Fibroblast of lung (primary cell): ENCODE results near the gene LRRC49. TPM values are rescaled to one million over a fixed set of nuclear protein-coding genes. Genes with fewer than 3 reads are reported as not detected.

Experiments used
- DNase-seq, 2 donors: peaks; one replicate each; pipeline versions ENCODE4 v3.0.0 to v3.0.0-alpha.2; 2010; ENCODE audit warnings: low read depth in 2 of 2
- H2AFZ ChIP-seq: 2 replicates; pipeline ENCODE4 v1.5.1; 2012; ENCODE audit warnings: low read length, control low read depth, inconsistent platforms
- H3K27ac ChIP-seq: 2 replicates; pipeline ENCODE4 v1.5.1; 2011; ENCODE audit warnings: low read length, control low read depth; ENCODE audit not compliant: insufficient read depth
- H3K27me3 ChIP-seq: 2 replicates; pipeline ENCODE4 v1.5.1; 2011; ENCODE audit warnings: mild to moderate bottlenecking, low read length; ENCODE audit not compliant: control insufficient read depth, insufficient read depth
- H3K36me3 ChIP-seq: 2 replicates; pipeline ENCODE4 v1.5.1; 2011; ENCODE audit warnings: low read length; ENCODE audit not compliant: control insufficient read depth, insufficient read depth
- H3K4me1 ChIP-seq: 2 replicates; pipeline ENCODE4 v1.5.1; 2011; ENCODE audit warnings: low read length; ENCODE audit not compliant: control insufficient read depth, insufficient read depth; ENCODE audit errors: extremely low read depth
- H3K4me2 ChIP-seq: 2 replicates; pipeline ENCODE4 v1.5.1; 2011; ENCODE audit warnings: low read length, control low read depth; ENCODE audit not compliant: insufficient read depth; ENCODE audit errors: extremely low read depth
- H3K4me3 ChIP-seq, 4 experiments: fragments of 200-600 bp in 1 of 4; sonication (generic) in 1 of 4; replicated peaks in 1 of 4; 2 replicates each; pipeline ENCODE4 v1.5.1; 2011 to 2016; ENCODE audit warnings: low read length in 4 of 4, low read depth in 3 of 4, mild to moderate bottlenecking in 3 of 4, control low read depth in 2 of 4, inconsistent platforms in 1 of 4, mixed read lengths in 1 of 4; ENCODE audit not compliant: insufficient read depth in 1 of 4; ENCODE audit errors: control extremely low read depth in 1 of 4
- H3K79me2 ChIP-seq: 2 replicates; pipeline ENCODE4 v1.5.1; 2012; ENCODE audit warnings: mild to moderate bottlenecking, low read length, inconsistent platforms; ENCODE audit not compliant: control insufficient read depth, insufficient read depth
- H3K9ac ChIP-seq: 2 replicates; pipeline ENCODE4 v1.5.1; 2011; ENCODE audit warnings: mild to moderate bottlenecking, low read length, control low read depth; ENCODE audit not compliant: insufficient read depth
- H3K9me3 ChIP-seq: 2 replicates; pipeline ENCODE4 v1.5.1; 2012; ENCODE audit warnings: low read depth, low read length; ENCODE audit not compliant: control insufficient read depth, insufficient read depth
- H4K20me1 ChIP-seq: 2 replicates; pipeline ENCODE4 v1.5.1; 2011; ENCODE audit warnings: low read length; ENCODE audit not compliant: control insufficient read depth, insufficient read depth; ENCODE audit errors: extremely low read depth
- CTCF ChIP-seq, 2 donors: IDR thresholded peaks in 1 of 2; conservative IDR thresholded peaks in 1 of 2; 1 replicate in 1 of 2; 2 replicates in 1 of 2; pipeline ENCODE4 v1.5.1; 2011 to 2012; ENCODE audit warnings: low read length in 2 of 2, control low read depth in 1 of 2, inconsistent platforms in 1 of 2, low read depth in 1 of 2, mild to moderate bottlenecking in 1 of 2
- EZH2 ChIP-seq: IDR thresholded peaks from 2 replicates; pipeline ENCODE4 v1.5.1; 2012; ENCODE audit warnings: low read length, control low read depth, mild to moderate bottlenecking; ENCODE audit errors: missing control alignments
- polyA plus RNA-seq, 2 donors: library from polyadenylated mRNA; depleted of rRNA in 1 of 2; stranded (reverse) in 1 of 2; unstranded in 1 of 2; fragments of >200 nt; gene quantifications; 2 replicates each; pipeline ENCODE4 v1.2.1, GENCODE V29; 2011 to 2012; ENCODE audit warnings: missing spikeins in 1 of 2
- total RNA-seq: library from RNA; depleted of rRNA; stranded (reverse); fragments of >200 nt; gene quantifications from 2 replicates; pipeline ENCODE4 v1.2.1, GENCODE V29; 2014

The LRRC49 gene
- total and polyA plus RNA-seq, 2 donors (not counting 1 experiment from before 2014, with no cell fraction given) = 10.0 to 31.5 TPM

GRCh38 chr15:71057581-71057980 lies 165.0 kb downstream of the LRRC49 start:
- no peak overlapping the region for H2AFZ ChIP-seq
- no peak for TF ChIP-seq CTCF (conservative IDR thresholded peaks at IDR 0.05 in 1 of 2, IDR thresholded peaks at IDR 0.05 in 1 of 2; ENCODE audit: low read depth in 1 of 2, low read length in 2 of 2)
- no peak for TF ChIP-seq EZH2
- no peak overlapping the region for H3K4me2 ChIP-seq
- no peaks in the 10 kb centered on the region for H3K79me2 ChIP-seq
- DNase-seq = no peak
- no peaks in the 10 kb centered on the region for H3K36me3 ChIP-seq
- H3K9ac ChIP-seq = no peak overlapping the region
- H3K9me3 ChIP-seq = no peaks in the 10 kb centered on the region
- no peak overlapping the region for H3K4me3 ChIP-seq
- H3K4me1 ChIP-seq = peaks cover 11% of the 10 kb centered on the region
- no peaks in the 10 kb centered on the region for H4K20me1 ChIP-seq
- H3K27me3 ChIP-seq = no peaks in the 10 kb centered on the region
- H3K27ac ChIP-seq = no peak overlapping the region

GRCh38 chr15:71060983-71061382 lies 168.4 kb downstream of the LRRC49 start:
- H3K79me2 ChIP-seq = no peaks in the 10 kb centered on the region
- no peaks in the 10 kb centered on the region for H3K36me3 ChIP-seq
- H3K9me3 ChIP-seq = no peaks in the 10 kb centered on the region
- DNase-seq = peak in 1 of 2 donors; percentile 69
- no peaks in the 10 kb centered on the region for H3K4me1 ChIP-seq
- H3K9ac ChIP-seq = no peak overlapping the region
- H3K27me3 ChIP-seq = no peaks in the 10 kb centered on the region
- H2AFZ ChIP-seq = no peak overlapping the region
- no peak overlapping the region for H3K4me3 ChIP-seq
- TF ChIP-seq EZH2 (no peak), CTCF (conservative IDR thresholded peaks at IDR 0.05 in 1 of 2, IDR thresholded peaks at IDR 0.05 in 1 of 2; ENCODE audit: low read depth in 1 of 2, low read length in 2 of 2) (no peak)
- peak overlapping the region; percentile 31 for H3K27ac ChIP-seq
- H3K4me2 ChIP-seq = no peak overlapping the region
- H4K20me1 ChIP-seq = no peaks in the 10 kb centered on the region

DNA sequence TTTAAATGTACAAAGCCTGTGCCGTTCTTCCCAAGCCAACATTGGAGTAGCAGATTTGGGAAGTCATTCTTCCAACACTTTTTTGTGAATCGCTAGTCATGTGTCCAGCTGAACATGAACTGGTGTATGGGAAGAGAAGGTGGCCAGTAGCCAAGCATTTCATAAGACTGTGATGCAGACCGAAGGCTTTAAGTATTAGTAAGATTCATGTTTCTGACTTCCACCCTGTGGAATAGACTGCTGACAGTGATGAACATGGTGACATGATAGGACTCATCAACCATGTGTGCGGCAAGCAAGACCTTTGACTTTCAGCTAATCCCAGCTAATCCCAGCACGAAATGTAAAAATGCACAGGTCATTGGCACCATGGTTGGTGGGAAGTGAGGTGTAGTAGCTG lies 174.4 kb downstream of the LRRC49 start:
- no peaks in the 10 kb centered on the region for H3K9me3 ChIP-seq
- no peak overlapping the region for H3K4me2 ChIP-seq
- H3K36me3 ChIP-seq = no peaks in the 10 kb centered on the region
- H3K9ac ChIP-seq = no peak overlapping the region
- H3K27me3 ChIP-seq = no peaks in the 10 kb centered on the region
- no peaks in the 10 kb centered on the region for H4K20me1 ChIP-seq
- no peak overlapping the region for H3K4me3 ChIP-seq
- DNase-seq = peak; percentile 68 to 96
- peak overlapping the region; percentile 83 for H3K27ac ChIP-seq
- H3K4me1 ChIP-seq = peaks cover 6% of the 10 kb centered on the region
- H2AFZ ChIP-seq = no peak overlapping the region
- H3K79me2 ChIP-seq = no peaks in the 10 kb centered on the region
- no peak for TF ChIP-seq EZH2
